IPS-NIHi11 (cell line): ENCODE measurements around the gene KRTAP4-8.
"Not testable (repeated sequence)": the region's sequence is repeated elsewhere in the genome, so short reads cannot be mapped to it uniquely, and the experiment has no call there.

ENCODE experiments used
- DNase-seq: peaks from one replicate; pipeline ENCODE4 v3.0.0; 2012; ENCODE audit warnings: mixed read lengths, low spot score

KRTAP4-8 gene

DNA sequence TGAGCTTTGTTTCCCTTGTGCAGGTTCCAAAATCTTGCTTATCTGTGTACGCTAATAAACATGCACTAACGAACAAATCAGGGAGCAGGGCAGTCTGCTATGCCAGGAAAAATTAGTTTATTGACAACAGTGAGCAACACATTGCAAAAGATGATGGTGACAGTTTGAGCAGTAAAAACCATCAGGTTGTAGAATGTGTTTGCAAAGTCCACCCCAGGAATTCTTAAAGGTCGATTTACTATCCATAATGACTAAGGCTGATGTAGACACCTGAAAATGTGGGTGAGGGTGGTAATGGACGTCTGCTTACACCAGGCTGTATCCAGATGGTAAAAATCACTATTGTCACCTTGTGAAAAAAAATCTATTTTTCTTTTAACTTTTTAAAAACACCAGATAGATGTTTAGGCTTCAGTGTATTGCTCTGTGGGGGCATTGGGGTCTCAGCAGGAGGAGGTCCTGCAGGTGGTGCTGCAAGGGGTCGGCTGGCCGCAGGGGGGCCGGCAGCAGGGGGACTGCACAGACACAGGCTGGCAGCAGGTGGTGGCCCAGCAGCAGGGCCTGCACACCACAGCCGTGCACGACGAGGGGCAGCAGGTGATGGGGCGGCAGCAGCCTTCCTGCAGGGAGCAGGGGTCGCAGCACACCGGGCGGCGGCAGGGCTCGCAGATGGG lies 32.8 kb downstream of the KRTAP4-8 start:
- not testable (repeated sequence) for DNase-seq

GRCh38 chr17:41064301-41064700 lies 33.6 kb downstream of the KRTAP4-8 start:
- no peak for DNase-seq

- DNase-seq = no peak
Observed at GRCh38 chr17:41063449-41063848, 34.5 kb downstream of the KRTAP4-8 start.

- no peak for DNase-seq
Observed at GRCh38 chr17:41061964-41062363, 36.0 kb downstream of the KRTAP4-8 start.

GRCh38 chr17:41060052-41060604 lies 37.8 kb downstream of the KRTAP4-8 start, which contains the start of gene KRTAP2-3:
TSS of gene KRTAP2-3 (minus strand) at chr17:41060114. CDS start at chr17:41060050, 64 bp downstream.
- no peak for DNase-seq

GRCh38 chr17:41059276-41060051 lies 38.5 kb downstream of the KRTAP4-8 start:
- not testable (repeated sequence) for DNase-seq

DNA sequence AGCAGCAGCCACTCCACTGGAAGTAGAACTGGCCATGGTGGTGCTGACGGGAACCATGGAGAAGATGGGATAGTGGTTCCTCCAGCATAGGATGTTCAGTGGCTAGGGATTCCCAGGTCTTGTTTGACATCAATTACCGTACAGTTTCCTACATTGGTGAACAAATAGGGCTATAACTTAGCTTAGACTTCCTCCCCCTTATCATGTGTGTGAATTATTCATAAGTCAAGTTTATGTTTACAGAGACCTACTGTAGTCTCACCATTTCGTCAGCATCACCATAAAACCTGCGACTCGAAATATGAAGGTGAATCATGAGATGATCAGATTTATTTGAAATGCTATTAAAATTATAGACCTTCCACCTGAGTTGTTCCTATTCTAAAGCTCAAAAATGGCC lies 39.2 kb downstream of the KRTAP4-8 start:
- no peak for DNase-seq

DNA sequence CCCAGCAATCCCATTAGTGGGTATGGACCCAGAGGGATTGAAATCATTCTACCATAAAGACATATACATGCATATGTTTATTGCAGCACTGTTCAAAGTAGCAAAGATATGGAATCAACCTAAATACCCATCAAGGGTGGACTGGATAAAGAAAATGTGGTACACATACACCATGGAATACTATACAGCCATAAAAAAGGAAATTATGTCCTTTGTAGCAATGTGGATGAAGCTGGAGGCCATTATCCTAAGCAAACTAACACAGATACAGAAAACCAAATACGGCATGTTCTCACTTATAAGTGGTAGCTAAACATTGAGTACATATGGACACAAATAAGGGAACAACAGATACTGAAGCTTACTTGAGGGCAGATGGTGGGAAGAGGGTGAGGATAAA lies 40.4 kb downstream of the KRTAP4-8 start:
- DNase-seq = no peak

DNA sequence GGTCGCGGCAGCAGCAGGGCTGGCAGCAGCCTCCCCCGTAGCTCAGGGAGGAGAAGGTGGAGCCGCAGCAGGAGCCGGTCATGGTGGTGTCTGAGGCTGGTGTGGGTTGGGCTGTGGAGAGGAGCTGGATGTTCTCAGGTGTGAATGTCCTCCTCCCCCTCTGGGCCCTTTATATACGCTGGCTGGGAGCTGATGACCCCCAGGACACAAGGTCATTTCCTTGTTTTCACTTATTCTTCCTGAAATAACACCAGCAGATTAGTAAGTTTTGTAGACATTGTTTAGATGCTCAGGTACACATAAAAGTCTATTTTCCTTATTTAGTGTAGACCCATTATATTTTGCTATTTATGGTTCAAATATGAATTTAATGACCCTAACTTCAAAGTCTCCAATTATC lies 42.8 kb downstream of the KRTAP4-8 start, which contains the start of gene KRTAP2-2:
Gene KRTAP2-2, minus strand, starts transcription at position 101 of the 400 bp plus-strand sequence. Its CDS starts 19 bp downstream, at position 82.
- DNase-seq = not testable (repeated sequence)

DNA sequence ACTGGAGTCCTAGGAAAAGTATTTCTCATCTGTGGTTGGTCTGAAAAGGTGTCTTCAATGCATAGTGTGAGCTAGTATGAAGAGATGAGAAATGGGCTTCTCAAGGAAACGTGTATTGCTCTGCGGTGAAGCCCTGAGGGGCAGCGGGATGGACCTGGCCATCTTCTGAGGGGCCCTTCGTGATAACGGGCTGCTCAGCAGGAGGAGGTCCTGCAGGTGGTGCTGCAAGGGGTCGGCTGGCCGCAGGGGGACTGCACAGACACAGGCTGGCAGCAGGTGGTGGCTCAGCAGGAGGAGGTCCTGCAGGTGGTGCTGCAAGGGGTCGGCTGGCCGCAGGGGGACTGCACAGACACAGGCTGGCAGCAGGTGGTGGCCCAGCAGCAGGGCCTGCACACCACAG lies 43.4 kb downstream of the KRTAP4-8 start:
- not testable (repeated sequence) for DNase-seq

- no peak for DNase-seq
Observed at GRCh38 chr17:41054025-41054424, 43.9 kb downstream of the KRTAP4-8 start.

GRCh38 chr17:41052566-41052965 lies 45.4 kb downstream of the KRTAP4-8 start:
- DNase-seq = no peak

GRCh38 chr17:41049110-41049509 lies 48.8 kb downstream of the KRTAP4-8 start:
- no peak for DNase-seq

DNA sequence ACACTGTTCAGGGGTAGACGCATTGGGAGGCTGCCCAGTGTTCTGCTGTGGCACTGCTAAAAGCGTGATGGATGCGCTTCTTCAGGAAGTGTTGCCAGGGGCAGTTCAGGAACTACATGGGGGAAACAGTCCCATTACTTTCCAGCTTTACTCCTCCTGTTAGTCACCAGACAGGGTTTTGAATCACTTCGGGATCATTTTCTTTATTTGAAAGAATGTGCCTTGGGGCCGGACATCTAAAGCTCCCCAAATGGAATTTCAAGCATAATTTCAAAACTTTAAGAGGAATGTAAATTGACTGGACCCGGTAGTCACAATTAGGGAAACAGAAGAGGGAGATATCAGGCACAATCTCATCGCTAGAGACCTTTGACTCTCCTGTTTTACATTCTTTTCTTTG lies 49.5 kb downstream of the KRTAP4-8 start:
- DNase-seq = no peak
